CD4-positive, alpha-beta T cell treated with Interleukin-15 for 1 hour (primary cell): ENCODE measurements around the gene CAMSAP1.

Experiments
- DNase-seq: peaks from one replicate; pipeline ENCODE4 v3.0.0-alpha.2; 2020

Gene CAMSAP1

DNA sequence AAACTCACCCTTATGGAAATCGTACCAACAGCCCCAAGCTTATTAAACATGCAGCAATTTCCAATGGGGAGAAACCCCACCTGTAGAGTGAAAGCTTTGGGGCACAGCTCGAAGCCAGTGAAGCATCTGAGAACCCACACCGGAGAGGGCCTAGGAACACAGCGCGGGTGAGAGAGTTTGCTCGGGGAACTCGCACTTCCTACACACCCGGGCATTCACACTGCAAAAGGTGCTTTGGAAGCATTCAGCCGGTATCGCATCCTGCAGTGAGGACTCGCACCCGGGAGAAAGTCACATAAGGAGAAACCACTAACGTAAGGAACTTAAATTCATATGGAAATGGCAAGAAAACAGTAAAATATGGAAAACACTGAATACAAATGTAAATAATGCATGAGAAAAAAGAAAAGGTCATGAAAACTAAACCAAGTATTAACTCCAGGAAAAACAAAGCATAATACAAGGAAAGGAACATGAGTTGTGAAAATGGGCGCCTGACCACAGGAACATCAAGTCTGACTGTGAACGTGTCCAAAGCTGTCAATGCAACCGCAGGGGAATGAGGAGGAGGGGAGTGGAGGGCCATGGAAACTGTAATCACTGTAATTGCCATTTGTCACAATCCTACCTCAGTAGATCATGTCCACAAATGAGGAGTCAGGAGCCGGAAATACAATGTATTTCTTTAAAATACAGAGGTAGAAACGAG is 28.7 kb downstream of the CAMSAP1 start:
- DNase-seq, result no peak

DNA sequence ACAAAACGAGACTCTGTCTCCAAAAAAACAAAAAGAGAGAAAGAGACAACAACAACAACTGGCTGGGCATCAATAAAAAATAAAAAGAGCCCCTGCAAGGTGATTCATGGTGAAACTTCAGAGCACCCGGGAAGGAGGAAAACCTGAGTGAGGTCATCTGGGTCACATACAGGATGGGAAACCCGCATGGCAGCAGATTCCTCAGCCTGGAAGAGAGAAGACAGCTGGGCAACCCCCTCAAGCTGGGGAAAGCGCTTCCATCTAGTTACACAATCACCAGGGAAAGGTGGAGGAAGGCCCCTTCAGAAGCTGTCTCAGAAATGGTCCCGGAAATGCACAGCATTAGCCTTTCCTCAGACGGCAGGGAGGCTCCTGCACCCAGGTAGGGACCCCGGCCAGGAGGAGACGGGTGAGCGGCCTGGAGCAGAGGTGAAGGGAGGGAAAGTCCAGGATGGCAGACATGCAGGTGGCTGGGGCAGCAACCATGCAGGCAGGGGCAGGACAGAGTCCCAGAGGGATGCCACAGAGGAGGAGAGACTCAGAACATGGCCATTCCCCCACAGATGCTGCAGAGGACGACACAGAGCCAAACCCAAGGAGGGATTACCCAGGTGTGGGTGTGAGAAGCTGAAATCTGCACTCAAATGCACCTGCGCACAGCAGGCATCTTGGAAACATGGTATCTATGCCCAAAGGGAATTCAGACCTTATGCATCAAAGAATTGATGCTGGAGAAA is 29.4 kb downstream of the CAMSAP1 start:
- DNase-seq, result no peak

DNA sequence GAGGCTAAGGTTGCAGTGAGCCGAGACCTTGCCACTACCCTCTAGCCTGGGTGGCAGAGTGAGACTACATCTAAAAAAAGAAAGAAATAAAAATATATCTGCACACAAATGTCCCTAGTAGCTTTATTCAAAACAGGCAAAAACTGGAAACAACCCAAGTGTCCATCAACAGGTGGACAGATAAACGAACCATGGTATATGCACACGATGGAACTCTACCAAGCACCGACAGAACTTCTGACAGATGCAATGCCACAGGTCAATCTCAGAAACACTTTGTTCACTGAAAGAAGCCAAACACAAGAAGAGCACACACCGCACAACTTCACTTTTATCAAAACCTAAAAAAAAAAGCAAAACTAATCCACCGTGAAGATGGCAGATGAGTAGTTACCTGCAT is 30.4 kb downstream of the CAMSAP1 start:
- no peak for DNase-seq

DNA sequence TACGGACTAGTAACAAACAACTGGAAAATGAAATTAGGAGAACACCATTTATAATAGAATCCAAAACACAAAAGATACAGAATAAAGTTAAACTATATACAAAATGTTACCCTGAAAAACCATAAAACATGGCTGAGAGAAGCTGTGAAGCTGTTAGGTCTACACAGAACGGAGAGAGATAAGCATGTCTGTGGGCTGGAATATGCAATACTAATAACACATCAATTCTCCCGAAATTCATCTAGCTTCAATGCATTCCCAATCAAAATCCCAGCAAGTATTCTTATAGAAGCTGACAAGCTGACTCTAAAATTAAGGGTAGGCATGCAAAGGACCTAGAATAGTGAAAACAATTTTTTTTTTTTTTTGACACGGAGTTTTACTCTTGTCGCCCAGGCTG is 32.5 kb downstream of the CAMSAP1 start:
- DNase-seq, result no peak

DNA sequence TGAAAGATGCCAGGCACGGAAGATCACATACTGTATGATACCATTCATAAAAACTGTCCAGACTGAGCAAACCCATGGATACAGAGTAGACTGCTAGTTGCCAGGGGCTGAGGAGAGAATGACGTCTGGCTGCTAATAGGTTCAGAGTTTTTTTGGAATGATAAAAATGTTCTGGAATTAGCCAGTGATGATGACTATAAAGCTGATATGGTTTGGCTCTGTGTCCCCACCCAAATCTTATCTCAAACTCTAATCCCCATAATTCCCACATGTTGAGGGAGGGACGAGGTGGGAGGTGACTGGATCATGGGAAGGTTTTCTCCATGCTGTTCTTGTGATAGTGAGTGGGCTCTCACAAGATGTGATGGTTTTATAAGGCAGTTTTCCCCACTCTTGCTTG is 37.4 kb downstream of the CAMSAP1 start:
- DNase-seq, result no peak

DNA sequence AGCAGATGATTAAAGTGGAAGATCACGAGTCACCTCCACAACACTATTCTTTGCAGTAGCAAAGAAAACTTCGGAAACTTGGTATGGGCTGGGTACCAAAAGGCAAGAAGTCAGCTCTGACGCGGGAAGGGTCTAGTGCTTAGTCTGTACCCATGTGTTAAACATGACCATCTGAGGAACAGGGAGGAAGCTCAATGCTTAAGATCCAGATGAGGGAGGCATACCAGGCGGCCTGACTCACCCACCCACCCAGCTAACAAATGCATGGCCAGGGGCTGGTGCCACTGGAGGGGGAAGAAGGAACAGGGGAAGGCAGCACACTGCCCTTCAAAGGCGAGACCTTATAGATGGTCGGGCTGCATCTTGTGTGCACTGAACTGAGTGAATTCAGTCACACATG is 41.8 kb downstream of the CAMSAP1 start:
- no peak for DNase-seq

DNA sequence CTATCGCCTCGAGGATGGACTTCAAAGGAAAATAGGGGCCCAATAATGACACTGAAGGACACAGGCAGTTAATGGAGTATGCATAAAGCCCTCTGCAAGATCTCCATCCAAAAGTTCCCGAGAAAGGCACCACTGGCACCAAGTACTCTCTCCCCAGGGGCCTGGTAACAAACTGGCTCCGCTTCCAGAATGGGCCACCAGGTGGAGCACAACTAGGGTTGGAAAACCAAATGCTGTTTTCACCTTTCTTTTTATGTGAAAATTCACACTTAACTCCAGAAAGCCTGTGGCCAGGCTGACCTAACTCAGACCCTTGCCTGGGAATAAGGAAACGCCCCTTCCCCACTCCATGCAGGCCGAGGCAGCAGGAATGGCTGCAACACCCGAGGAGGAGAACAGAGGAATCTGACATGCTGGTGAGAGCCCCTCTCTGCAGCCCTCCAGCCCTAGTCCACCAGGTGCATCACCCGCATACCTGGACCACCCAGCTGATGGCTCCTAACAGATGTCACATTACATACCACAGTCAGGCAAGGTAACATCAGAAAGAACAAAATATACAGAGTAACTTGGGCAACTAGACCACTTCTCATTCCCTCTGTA is 42.8 kb downstream of the CAMSAP1 start:
- DNase-seq, result peak; percentile 47

DNA sequence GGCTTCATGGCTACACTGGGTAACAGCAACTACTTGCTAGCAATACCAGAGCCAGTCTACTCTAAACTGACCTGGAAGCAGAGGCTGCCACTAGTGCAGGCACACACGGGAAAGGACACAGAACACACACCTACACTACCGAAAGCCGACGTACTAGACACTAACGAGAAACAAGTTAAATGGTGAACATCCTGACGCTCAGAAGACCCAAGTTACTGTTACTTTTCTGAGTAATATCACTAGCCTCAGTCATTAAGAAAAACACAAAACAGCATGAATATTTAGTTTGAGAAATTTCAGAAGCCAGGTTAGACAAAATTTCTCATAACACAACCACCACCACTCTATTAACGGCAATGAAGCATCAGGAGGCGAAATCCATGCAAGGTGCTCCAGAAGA is 44.5 kb downstream of the CAMSAP1 start:
- no peak for DNase-seq

DNA sequence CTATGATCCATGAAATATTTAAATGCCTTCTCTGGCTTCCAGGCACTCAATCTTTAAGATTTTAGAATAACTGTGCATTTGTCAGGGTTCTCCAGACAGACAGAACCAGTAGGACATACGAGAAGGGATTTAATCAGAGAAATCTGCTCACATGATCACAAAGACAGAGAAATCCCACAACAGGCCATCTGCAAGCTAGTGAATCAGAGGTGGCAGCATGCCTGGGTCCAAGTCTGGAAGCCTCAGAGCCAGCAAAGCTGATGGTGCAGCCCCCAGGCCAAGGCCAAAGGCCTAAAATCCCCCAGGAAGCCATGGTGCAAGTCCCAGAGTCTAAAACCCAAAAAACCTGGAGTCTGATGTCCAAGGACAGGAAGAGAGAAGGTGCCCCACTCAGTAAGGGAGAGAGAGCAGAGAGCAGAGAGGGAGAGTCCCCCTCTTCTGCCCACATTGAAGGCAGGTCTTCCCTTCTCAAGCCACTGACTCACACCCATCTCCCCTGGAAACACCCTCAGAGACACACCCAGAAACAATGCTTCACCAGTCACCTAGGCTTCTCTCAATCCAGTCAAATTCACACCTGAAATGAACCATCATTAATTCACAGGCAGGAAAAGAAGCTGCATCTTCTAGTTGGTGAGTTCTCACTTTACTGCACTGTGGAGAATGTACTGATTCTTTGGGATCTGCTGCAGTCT is 48.7 kb downstream of the CAMSAP1 start:
- no peak for DNase-seq

DNA sequence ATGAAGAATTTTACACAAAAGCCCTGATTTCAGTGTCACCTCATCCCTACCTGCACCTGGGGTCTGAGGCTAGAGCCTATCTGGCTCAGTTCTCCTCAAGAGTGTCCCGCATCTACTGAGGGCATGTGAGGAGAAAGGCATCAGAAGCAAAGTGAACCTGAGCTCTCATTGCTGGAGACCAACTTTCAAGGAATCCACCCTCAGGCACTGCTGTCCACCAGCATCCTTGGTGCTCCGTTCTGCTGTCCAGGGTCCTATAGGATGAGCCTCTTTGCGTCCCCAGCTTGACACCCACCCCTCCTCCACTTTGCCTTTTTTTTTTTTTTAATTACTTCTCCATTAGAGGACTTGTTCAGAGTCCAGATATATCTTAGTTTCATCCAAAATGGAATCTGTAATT is 49.5 kb downstream of the CAMSAP1 start:
- DNase-seq, result no peak

DNA sequence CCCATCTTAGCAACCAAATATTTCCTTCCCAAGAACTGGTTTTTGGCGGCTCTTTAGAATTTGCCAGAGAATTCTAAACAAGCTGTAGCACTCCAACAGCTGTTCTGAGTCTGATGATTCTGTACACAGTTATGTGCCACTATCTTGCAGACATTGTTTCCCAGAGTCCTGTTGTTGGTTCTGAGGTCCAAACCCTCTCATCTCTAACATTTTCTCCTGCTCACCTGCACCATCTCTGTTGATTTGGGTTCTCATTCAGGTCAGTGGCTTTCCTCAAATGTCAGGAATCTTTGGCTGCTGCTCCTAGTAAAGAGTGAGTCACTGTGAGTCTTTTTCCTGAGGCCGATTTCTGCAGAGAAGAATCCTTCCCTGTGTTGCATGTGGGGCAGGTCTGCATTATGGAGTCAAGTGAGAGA is 50.0 kb downstream of the CAMSAP1 start:
- DNase-seq, result no peak

DNA sequence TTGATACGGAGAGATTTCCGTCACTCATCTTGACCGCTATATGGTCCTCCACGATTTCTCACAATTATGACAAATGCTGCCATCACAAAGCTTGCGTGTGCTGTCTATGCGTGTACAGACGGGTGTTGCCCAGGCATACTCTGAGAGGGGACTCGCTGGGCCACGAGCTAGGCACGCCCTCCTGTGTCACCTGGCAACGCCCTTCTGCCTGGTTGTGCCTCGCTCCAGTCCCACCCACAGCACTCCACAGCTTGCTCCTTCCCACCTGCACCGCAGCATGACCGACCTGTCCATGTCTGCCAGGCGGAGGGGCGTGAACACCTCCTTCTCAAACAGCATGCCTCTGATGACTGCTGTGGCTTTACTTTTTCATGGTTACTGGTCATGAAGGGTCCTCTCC is 55.6 kb downstream of the CAMSAP1 start:
- no peak for DNase-seq

DNA sequence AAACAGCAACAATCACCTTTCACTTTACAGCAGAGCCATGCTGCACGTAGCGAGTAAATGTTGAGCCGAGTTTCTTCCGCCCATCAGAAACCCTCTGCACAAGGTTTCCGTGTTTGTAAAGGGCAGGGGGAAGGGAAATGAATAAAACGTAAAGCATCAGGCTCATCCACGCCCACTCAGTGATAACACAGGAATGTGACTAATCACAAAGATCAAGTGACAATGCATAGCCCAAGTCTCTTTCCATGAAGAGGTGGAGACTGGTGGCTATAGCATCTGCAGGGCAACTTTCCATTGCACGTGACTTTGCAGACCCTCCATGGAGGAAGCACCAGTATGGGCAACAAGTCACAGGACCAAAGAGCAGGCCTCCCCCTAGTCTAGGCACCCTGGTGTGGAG is 56.6 kb downstream of the CAMSAP1 start:
- no peak for DNase-seq

DNA sequence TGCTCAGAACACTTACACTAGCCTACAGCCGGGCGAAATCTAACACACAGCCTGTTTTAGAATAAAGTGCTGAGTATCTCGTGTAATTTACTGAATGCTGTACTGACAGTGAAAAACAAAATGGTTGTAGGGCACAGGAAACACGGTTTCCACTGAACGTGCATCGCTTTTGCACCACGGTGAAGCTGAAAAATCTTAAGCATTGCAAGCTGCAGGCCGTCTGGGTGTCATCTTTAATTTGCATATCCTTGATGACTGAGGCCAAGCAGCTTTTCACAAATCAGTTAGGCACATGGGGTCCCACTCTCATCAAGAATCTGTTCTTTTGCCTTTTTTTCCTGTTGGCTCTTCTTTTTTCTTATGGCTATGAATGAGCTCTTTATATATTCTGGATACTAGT is 58.2 kb downstream of the CAMSAP1 start:
- DNase-seq, result no peak

DNA sequence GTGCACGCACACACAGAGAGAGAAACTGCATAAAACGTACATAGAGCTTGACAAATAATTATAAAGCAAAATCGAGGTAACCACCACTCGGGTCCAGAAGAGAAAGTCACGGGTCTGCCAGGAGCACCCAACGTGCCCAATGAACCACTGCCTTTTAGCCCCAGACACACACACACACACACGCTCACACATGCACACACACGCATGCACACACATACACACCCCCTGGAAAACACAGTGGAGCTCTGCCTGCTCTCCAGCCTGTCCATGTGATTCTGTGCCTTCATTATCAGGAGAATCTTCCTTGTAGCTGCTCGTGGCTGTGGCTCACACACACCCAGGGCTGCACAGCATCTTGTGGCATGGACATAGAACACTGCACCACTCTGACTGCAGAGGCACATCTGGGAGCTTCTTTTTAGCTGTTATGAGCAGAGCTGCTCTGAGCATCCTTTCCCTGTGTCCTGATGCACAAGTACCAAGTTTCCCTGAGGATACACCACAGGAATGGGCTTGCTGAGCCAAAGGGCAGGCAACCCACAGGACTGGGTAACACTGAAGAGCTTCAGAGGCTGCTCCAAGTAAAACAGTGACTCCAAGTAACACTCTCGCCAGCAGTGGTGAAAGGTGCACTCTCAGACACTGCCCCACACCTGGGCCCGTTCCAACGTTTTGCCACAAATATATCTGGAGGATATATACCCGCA is 58.9 kb downstream of the CAMSAP1 start:
- DNase-seq, result no peak

DNA sequence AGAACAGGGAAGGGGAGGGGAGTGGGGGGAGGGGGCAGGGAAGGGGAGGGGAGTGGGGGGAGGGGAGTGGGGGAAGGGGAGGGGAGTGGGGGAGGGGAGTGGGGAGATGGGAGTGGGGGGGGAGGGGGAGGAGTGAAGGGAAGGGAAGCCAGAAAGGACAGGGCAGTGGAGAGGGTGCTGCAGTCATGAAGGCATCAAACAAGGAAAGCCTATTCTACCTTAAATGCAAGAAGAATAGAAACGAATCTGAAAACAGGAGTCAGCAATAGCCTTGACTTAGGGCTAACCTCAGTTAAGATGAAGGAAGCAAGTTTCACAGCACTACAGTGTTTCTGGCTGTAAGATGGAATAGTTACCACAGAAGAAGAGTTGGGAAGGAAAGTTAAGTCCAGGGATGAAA is 59.5 kb downstream of the CAMSAP1 start:
- DNase-seq, result no peak

DNA sequence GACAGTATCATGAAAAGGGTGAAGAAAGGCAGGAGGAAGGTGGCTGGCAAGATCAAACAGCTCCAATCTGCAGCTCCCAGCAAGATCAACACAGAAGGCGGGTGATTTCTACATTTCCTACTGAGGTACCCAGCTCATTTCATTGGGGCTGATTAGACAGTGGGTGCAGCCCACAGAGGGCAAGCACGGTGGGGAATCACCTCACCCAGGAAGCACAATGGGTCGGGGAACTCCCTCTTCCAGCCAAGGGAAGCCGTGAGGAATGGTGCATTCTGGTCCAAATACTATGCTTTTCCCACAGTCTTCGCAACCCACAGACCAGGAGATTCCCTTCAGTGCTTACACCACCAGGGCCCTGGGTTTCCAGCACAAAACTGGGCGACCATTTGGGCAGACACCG is 66.8 kb downstream of the CAMSAP1 start:
- DNase-seq, result no peak

DNA sequence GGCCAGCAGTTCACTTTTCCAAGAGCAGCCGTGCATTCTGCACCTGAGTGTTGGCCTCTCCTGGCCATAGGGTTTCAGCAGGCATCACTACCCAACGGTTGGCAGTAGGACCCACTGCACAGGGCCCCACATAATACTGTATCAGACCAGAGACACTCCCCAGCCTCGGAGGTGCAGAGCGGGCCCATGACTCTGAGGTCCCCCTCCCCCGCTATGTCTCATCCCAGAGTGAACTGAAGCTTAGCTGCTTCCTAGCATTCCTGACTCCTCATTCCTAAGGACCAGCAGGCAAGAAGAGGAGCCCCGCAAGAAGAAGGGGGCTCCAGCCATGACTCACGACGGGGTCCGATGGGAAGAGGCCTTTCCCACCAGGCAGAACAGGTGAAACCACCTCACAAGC is 67.2 kb downstream of the CAMSAP1 start:
- no peak for DNase-seq

DNA sequence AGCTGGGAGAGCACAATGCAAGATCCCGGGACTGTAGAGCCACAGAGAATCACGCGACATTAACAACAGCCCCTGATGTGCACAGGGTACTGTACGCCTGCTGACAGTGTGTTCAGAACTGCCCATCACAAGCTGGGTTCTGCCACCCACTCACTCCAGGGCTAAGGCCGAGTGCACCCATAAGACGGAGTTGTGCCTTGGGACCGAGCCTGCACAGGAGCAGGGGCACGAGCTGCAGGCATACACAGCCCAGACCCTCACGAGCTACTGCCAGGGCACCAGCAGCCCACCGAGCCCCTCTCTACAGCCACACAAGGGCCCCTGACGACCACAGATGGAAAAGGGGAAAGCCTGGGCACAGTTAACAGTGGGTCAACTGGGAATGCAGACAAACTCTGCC is 67.8 kb downstream of the CAMSAP1 start:
- DNase-seq, result no peak

DNA sequence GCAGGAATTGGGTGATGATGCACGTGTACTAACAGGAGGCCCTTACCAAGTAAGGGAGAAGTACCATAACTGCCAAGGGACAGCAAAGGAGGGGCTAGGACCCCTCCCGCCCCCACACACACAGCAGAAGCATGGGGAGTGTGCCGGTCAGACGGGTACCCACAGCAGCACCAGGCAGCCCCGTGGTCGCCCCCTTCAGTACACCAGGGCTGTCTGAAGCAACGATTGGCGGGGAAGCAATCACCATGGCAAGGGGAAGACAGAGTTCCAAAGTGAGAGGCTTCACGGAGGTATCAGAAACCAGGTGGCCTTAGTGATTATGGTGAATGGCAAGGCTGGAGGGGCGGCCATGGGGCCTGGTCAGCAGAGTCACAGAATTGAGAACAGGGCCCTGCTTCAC is 72.2 kb downstream of the CAMSAP1 start:
- no peak for DNase-seq

DNA sequence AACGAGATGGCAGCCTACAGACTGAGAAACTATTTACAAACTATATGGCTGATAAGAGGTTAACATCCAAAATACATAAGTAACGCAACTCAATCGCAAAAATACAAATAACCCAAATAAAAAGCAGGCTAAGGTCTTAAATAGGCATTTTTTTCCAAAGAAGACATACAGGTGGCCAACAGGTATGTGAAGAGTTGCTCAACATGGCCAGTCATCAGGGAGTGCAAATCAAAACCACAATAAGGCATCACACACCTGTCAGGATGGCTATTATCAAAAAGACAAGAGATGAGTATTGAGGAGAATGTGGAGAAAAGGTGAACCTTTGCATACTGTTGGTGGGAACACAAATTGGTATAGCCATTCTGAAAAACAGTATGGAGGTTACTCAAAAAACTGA is 73.5 kb downstream of the CAMSAP1 start:
- no peak for DNase-seq

DNA sequence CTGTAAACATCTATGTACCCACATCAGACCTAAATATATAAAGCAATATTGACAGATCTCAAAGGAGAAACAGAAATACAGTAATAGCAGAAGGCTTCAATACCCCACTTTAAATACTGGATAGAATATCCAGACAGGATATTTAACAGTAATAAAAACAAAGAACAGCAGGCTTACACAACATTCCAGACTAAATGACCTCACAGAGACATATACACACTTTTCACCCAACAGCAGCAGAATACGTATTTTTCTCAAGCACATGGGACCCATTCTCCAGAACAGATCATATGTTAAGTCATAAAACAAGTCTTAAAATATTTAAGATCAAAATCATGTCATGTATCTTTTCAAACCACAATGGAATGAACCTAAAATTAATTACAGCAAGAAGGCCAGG is 76.8 kb downstream of the CAMSAP1 start:
- no peak for DNase-seq

DNA sequence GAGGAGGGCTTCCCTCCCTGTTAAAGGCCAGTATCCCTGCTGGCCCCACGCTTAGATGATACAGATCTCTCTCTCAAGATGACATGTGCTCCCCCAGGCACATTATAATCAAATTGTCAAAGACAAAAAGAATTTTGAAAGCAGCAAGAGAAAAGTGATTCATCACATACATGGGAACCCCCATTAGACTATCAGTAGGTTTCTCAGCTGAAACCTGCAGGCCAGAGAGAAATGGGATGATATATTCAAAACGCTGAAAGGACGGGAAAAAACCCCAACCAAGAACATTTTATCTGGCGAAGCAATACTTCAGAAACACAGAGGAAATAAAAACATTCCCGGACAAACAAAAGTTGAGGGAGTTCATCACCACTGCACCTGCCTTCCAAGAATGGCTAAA is 78.7 kb downstream of the CAMSAP1 start:
- DNase-seq, result no peak
